GM12873 (cell line): ENCODE data around the gene SORCS1.

Source experiments
- TF ChIP-seq, protein P1 (sequence below): IDR thresholded peaks from 2 replicates; pipeline ENCODE4 v1.5.1; 2012; ENCODE audit warnings: low read depth, mild to moderate bottlenecking, moderate library complexity, low read length, control low read depth; ENCODE audit not compliant: insufficient read depth; ENCODE audit errors: missing control alignments

Gene SORCS1

DNA sequence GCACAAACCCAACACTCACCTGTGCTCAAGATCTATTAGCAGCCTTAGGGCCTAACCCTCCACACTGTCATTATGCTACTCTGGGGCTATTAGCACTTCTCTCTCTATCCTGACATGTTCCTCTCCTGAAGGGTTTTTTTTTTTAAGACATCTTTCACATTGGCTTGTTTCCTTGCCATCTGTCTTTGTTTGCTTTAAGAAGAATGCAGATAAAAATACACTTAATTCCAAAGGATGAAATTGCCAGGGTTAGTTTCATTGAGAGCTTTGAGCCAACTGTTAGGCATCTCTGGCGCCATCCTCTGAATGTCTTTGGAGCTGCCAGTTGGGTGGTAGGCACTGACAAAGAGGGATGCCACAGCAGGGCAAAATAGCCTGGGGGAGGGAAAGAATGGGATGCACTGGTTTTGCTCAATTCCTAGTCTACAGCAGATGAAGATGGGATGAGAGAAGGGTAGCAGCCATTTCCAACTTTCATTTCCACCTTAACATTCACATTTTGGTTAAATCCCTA, 399.2 kb downstream of the SORCS1 start:
- TF ChIP-seq, protein P1, sequence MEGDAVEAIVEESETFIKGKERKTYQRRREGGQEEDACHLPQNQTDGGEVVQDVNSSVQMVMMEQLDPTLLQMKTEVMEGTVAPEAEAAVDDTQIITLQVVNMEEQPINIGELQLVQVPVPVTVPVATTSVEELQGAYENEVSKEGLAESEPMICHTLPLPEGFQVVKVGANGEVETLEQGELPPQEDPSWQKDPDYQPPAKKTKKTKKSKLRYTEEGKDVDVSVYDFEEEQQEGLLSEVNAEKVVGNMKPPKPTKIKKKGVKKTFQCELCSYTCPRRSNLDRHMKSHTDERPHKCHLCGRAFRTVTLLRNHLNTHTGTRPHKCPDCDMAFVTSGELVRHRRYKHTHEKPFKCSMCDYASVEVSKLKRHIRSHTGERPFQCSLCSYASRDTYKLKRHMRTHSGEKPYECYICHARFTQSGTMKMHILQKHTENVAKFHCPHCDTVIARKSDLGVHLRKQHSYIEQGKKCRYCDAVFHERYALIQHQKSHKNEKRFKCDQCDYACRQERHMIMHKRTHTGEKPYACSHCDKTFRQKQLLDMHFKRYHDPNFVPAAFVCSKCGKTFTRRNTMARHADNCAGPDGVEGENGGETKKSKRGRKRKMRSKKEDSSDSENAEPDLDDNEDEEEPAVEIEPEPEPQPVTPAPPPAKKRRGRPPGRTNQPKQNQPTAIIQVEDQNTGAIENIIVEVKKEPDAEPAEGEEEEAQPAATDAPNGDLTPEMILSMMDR, result no peak

DNA sequence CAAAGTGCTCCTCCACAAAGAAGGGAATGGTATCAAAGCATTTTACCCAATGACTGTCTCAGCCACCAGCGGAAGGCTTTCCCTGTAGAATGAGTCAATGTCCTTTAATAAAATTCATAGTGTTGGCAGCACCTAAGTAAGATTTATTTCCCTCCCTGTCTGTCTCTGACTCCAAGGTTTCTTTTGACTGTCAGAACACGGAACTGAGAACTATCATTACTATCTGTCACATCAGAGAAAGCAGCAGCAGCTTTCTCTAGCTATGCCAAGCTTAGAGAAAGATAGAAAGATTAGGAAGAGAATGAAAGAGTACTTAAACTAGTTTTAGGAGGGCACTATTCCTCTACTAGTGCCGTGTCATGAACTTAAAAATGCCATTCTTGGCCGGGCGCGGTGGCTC, 400.1 kb downstream of the SORCS1 start:
- TF ChIP-seq, protein P1, result no peak

DNA sequence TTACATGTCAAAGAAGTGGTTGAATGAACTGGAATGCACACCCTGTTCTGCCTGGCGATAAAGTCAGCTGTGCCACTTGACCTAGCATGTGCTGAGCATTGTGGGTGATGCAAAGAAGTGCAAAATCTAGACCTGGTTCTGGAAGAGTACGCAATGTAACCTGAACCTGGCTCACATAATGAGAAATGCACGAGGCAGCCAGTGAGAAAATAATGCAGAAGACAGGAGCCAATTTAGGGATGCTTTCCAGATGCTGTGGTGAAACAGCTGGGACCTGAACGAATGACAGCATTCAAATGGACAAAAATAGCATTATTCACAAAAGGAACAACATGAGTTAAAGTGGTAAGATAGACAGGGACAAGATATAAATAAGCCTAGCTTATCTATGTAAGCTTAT, 402.6 kb downstream of the SORCS1 start:
- TF ChIP-seq, protein P1, result no peak

DNA sequence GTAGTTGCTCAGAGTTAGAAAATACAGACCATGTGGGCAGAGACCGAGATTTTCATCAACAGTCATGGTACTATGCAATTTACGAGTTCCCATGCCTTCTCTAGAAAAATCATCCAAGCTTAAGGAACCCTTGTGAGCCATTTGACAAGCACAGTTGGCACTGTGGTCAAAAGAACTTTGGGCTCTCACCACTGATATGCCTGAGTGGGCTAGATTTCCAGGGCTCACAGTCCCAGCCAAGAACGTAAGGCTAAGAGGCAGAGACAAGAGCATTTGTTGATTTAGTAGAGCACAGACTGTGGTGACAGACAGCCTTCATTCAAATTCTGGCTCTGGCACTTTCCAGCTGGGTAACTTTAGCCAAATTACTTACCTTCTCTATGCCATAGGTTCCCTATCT, 407.0 kb downstream of the SORCS1 start:
- TF ChIP-seq, protein P1, result no peak

DNA sequence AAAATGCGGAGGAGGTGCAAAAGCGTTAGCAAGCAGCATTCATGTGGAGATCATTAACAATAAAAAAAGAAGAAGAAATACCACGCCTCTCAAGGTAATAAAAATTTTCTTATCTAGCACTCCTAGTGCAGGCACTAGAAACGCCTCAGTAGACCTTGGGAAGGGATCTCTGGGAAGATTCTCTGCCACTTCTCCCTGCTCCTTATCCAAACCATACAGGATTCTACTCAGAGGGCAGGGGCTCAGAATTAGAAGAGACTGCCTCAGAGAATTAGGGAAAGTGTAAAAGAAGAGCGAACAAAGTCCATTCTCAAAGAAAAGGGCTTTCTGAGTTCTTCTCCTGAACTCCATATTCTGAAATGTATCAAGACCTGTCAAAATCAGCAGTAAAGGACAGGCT, 413.4 kb downstream of the SORCS1 start:
- TF ChIP-seq, protein P1, result no peak

DNA sequence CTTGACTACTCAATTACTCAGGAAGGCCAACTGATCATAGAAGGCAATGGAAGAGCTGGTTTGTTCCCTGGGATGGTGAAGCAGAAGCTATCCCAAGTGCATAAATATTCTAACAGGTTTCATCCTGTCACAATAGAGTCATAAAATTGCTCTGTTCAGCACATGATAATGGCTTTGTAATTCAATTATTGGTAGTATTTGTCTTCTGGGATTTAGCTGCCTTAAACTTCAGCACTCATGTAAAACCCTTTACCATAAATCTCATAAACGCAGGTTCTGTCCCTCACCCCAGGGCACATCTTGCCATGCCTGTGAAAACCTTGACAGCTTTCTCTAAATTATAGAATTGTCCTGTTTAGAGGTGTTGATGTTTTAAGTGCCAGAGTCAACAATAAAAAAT, 417.6 kb downstream of the SORCS1 start:
- TF ChIP-seq, protein P1, result no peak

DNA sequence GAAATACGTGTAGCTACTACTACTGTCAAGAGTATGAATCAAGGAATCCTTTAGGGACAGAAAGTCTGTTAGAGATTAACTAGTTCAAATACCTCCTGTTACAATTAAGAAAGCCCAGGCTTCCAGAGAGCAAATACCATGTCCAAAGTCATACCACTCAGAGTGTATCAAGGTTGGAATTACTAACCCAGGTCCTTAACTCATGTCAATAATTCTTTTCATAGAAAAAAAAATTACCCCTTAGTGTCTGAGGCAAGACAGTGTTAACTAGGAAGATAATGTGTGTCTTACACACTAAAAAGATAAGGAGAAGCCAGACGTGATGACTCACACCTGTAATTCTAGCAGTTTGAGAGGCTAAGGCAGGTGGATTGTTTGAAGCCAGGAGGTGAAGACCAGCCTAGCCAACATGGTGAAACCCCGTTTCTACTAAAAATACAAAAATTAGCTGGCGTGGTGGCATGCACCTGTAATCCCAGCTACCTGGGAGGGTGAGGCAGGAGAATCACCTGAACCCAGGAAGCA, 423.4 kb downstream of the SORCS1 start:
- TF ChIP-seq, protein P1, result no peak
